Measurements from ENCODE around the gene STEAP4.
A peak's percentile ranks its signal among the peaks of the same experiment; 100 is the strongest.

The STEAP4 gene

GRCh38 chr7:88306590-88307048 lies at the start of gene STEAP4:
Gene STEAP4, minus strand, starts transcription at chr7:88306894. Its CDS starts 22,625 bp downstream, at chr7:88284269.
- peak; percentile 58 for DNase-seq (ENCODE audit: low read depth, low spot score)
- peak within 1 kb of the TSS; percentile 15 for H3K27ac ChIP-seq

GRCh38 chr7:88355011-88355410 lies 48.3 kb upstream of the STEAP4 start:
- no peak overlapping the region for H3K27ac ChIP-seq
- no peak for DNase-seq (ENCODE audit: low read depth, low spot score)

GRCh38 chr7:88350118-88350517 lies 43.4 kb upstream of the STEAP4 start:
- DNase-seq (ENCODE audit: low read depth, low spot score): no peak
- no peak overlapping the region for H3K27ac ChIP-seq

GRCh38 chr7:88347517-88347916 lies 40.8 kb upstream of the STEAP4 start:
- no peak for DNase-seq (ENCODE audit: low read depth, low spot score)
- no peak overlapping the region for H3K27ac ChIP-seq

GRCh38 chr7:88347090-88347489 lies 40.4 kb upstream of the STEAP4 start:
- no peak overlapping the region for H3K27ac ChIP-seq
- no peak for DNase-seq (ENCODE audit: low read depth, low spot score)

- H3K27ac ChIP-seq: no peak overlapping the region
- DNase-seq (ENCODE audit: low read depth, low spot score): no peak
Observed at GRCh38 chr7:88346357-88346756, 39.7 kb upstream of the STEAP4 start.

- DNase-seq (ENCODE audit: low read depth, low spot score): no peak
- no peak overlapping the region for H3K27ac ChIP-seq
Observed at GRCh38 chr7:88344956-88345832, 38.5 kb upstream of the STEAP4 start.

GRCh38 chr7:88344271-88344670 lies 37.6 kb upstream of the STEAP4 start:
- no peak for DNase-seq (ENCODE audit: low read depth, low spot score)
- H3K27ac ChIP-seq: no peak overlapping the region

GRCh38 chr7:88339195-88339922 lies 32.7 kb upstream of the STEAP4 start:
- H3K27ac ChIP-seq: no peak overlapping the region
- no peak for DNase-seq (ENCODE audit: low read depth, low spot score)

GRCh38 chr7:88338503-88338902 lies 31.8 kb upstream of the STEAP4 start:
- no peak for DNase-seq (ENCODE audit: low read depth, low spot score)
- H3K27ac ChIP-seq: no peak overlapping the region

- no peak overlapping the region for H3K27ac ChIP-seq
- peak; percentile 27 for DNase-seq (ENCODE audit: low read depth, low spot score)
Observed at GRCh38 chr7:88337572-88337971, 30.9 kb upstream of the STEAP4 start.

- H3K27ac ChIP-seq: no peak overlapping the region
- DNase-seq (ENCODE audit: low read depth, low spot score): no peak
Observed at GRCh38 chr7:88331322-88331721, 24.6 kb upstream of the STEAP4 start.

- H3K27ac ChIP-seq: no peak overlapping the region
- DNase-seq (ENCODE audit: low read depth, low spot score): no peak
Observed at GRCh38 chr7:88329532-88330463, 23.1 kb upstream of the STEAP4 start.

- DNase-seq (ENCODE audit: low read depth, low spot score): no peak
- no peak overlapping the region for H3K27ac ChIP-seq
Observed at GRCh38 chr7:88328787-88329186, 22.1 kb upstream of the STEAP4 start.

GRCh38 chr7:88324699-88325098 lies 18.0 kb upstream of the STEAP4 start:
- no peak for DNase-seq (ENCODE audit: low read depth, low spot score)

GRCh38 chr7:88322151-88322550 lies 15.5 kb upstream of the STEAP4 start:
- no peak overlapping the region for H3K27ac ChIP-seq
- no peak for DNase-seq (ENCODE audit: low read depth, low spot score)

More at GRCh38 chr7:88324699-88325098, 18.0 kb upstream of the STEAP4 start:
- H3K27ac ChIP-seq: no peak overlapping the region

- no peak overlapping the region for H3K27ac ChIP-seq
- no peak for DNase-seq (ENCODE audit: low read depth, low spot score)
Observed at GRCh38 chr7:88321694-88322093, 15.0 kb upstream of the STEAP4 start.

GRCh38 chr7:88318196-88318595 lies 11.5 kb upstream of the STEAP4 start:
- DNase-seq (ENCODE audit: low read depth, low spot score): peak; percentile 33
- H3K27ac ChIP-seq: no peak overlapping the region

- DNase-seq (ENCODE audit: low read depth, low spot score): peak; percentile 44
- no peak overlapping the region for H3K27ac ChIP-seq
Observed at GRCh38 chr7:88317422-88317821, 10.7 kb upstream of the STEAP4 start.

GRCh38 chr7:88316456-88316855 lies 9.8 kb upstream of the STEAP4 start:
- H3K27ac ChIP-seq: no peak overlapping the region
- no peak for DNase-seq (ENCODE audit: low read depth, low spot score)
